HepG2 (cell line): Measurements from ENCODE around the gene KDR. TPM values are rescaled to one million over a fixed set of nuclear protein-coding genes. Genes with fewer than 3 reads are reported as not detected.

ENCODE experiments used
- ATAC-seq: fragments of 200-7000 bp; cut with Tn5 transposase; 3 replicates; pipeline ENCODE4 v1.9.1; 2020; ENCODE audit warnings: mild to moderate bottlenecking, moderate library complexity
- BruUV-seq: library from RNA; stranded (reverse); fragments of 400-500 nt; replicated peaks from 2 replicates; lab custom pipeline; 2021; lab: Mats Ljungman, UMichigan
- CTCF ChIA-PET: fragments of 300-600 bp; formaldehyde crosslinking; extraction: SDS; loops from one replicate; lab custom pipeline; 2021; ENCODE audit warnings: low total read pairs, inconsistent platforms, low intra/inter-chr PET ratio; lab: Yijun Ruan, JAX
- POLR2A ChIA-PET: fragments of 350-600 bp; sonication (Branson Sonifier 250); formaldehyde crosslinking; loops from one replicate; lab custom pipeline; 2020; ENCODE audit warnings: antibody characterized with exemption, inconsistent platforms; lab: Yijun Ruan, JAX
- DNase-seq: peaks from one replicate; pipeline ENCODE4 v3.0.0-alpha.2; 2015; ENCODE audit warnings: low spot score
- FAIRE-seq: peaks from 3 replicates; lab custom pipeline; 2011; peaks lifted over from hg19 to GRCh38; lab: Jason Lieb, UNC
- H2AFZ ChIP-seq: one replicate; pipeline ENCODE4 v1.6.1; 2011; ENCODE audit warnings: low read length, inconsistent platforms
- H3K27ac ChIP-seq: fragments of 300-600 bp; 3 replicates; pipeline ENCODE4 v1.8.0; 2011; ENCODE audit warnings: mixed run types, mild to moderate bottlenecking, mixed read lengths, low read length, inconsistent platforms; ENCODE audit not compliant: insufficient read depth; ENCODE audit errors: extremely low read length
- H3K27me3 ChIP-seq, 2 experiments: fragments of 200-600 bp in 1 of 2; 2 replicates in 1 of 2; 3 replicates in 1 of 2; pipeline versions ENCODE4 v1.6.0 to v1.8.0; 2011; ENCODE audit warnings: low read length in 2 of 2, mild to moderate bottlenecking in 2 of 2, moderate library complexity in 2 of 2, inconsistent platforms in 1 of 2; ENCODE audit not compliant: insufficient read depth in 2 of 2, control insufficient read depth in 1 of 2
- H3K36me3 ChIP-seq, 2 experiments: fragments of 200-600 bp in 1 of 2; replicated peaks in 1 of 2; 2 replicates in 1 of 2; 3 replicates in 1 of 2; pipeline versions ENCODE4 v1.5.1 to v1.8.0; 2011; ENCODE audit warnings: low read length in 2 of 2, inconsistent platforms in 1 of 2; ENCODE audit not compliant: insufficient read depth in 2 of 2, control insufficient read depth in 1 of 2
- H3K4me1 ChIP-seq: 2 replicates; pipeline ENCODE4 v1.5.1; 2012; ENCODE audit warnings: low read length, inconsistent platforms; ENCODE audit not compliant: insufficient read depth
- H3K4me2 ChIP-seq: 2 replicates; pipeline ENCODE4 v1.6.0; 2011; ENCODE audit warnings: low read depth, low read length, inconsistent platforms
- H3K4me3 ChIP-seq, 3 experiments: fragments of 200-600 bp in 1 of 3; sonication (generic), shearing (Covaris generic) in 1 of 3; replicated peaks in 1 of 3; 2 replicates each; pipeline ENCODE4 v1.5.1; 2011 to 2016; ENCODE audit warnings: low read length in 3 of 3, inconsistent platforms in 2 of 3, low read depth in 2 of 3, mild to moderate bottlenecking in 2 of 3, control low read depth in 1 of 3, mixed read lengths in 1 of 3; ENCODE audit not compliant: insufficient read depth in 1 of 3
- H3K79me2 ChIP-seq: one replicate; pipeline ENCODE4 v1.6.1; 2011; ENCODE audit warnings: low read length, inconsistent platforms; ENCODE audit not compliant: insufficient read depth
- H3K9ac ChIP-seq: 2 replicates; pipeline ENCODE4 v1.6.0; 2011; ENCODE audit warnings: mild to moderate bottlenecking, low read depth, low read length, inconsistent platforms; ENCODE audit not compliant: insufficient read depth
- H3K9me3 ChIP-seq: 2 replicates; pipeline ENCODE4 v1.5.1; 2012; ENCODE audit warnings: mild to moderate bottlenecking, low read length
- H4K20me1 ChIP-seq: 2 replicates; pipeline ENCODE4 v1.6.0; 2011; ENCODE audit warnings: inconsistent platforms, mild to moderate bottlenecking, low read length, moderate library complexity; ENCODE audit not compliant: insufficient read depth
- AGO1 ChIP-seq: fragments of 200-400 bp; formaldehyde crosslinking; IDR thresholded peaks from 2 replicates; pipeline ENCODE4 v1.6.1; 2017; ENCODE audit warnings: mild to moderate bottlenecking, low read depth, low read length, moderate library complexity; ENCODE audit not compliant: poor library complexity, severe bottlenecking
- CCAR2 ChIP-seq: fragments of 200-400 bp; formaldehyde crosslinking; optimal IDR thresholded peaks from 2 replicates; pipeline ENCODE3; 2018; ENCODE audit warnings: low read depth, mild to moderate bottlenecking, low read length, moderate library complexity
- DMAP1 ChIP-seq: IDR thresholded peaks from 2 replicates; pipeline ENCODE4 v1.6.1; 2016
- ETV6 ChIP-seq: sonication (generic); formaldehyde crosslinking; conservative IDR thresholded peaks from 2 replicates; pipeline ENCODE4 v1.4.0; 2020; ENCODE audit warnings: missing genetic modification reagents
- FOXO1 ChIP-seq: sonication (generic); formaldehyde crosslinking; IDR thresholded peaks from 2 replicates; pipeline ENCODE4 v1.4.0; 2020; ENCODE audit warnings: missing genetic modification reagents
- GTF3A ChIP-seq: sonication (generic); formaldehyde crosslinking; conservative IDR thresholded peaks from 2 replicates; pipeline ENCODE4 v1.4.0; 2020; ENCODE audit warnings: mild to moderate bottlenecking, missing genetic modification reagents
- IRX3 ChIP-seq: sonication (generic); formaldehyde crosslinking; IDR thresholded peaks from 2 replicates; pipeline ENCODE4 v1.8.1; 2023; ENCODE audit warnings: mild to moderate bottlenecking, low read depth, missing genetic modification reagents, borderline replicate concordance
- MNT ChIP-seq: fragments of 450-650 bp; IDR thresholded peaks from 2 replicates; pipeline ENCODE4 v1.6.1; 2016
- REXO4 ChIP-seq: sonication (generic); formaldehyde crosslinking; IDR thresholded peaks from 2 replicates; pipeline ENCODE4 v1.8.0; 2022; ENCODE audit warnings: missing genetic modification reagents, mild to moderate bottlenecking, borderline replicate concordance
- RXRB ChIP-seq: IDR thresholded peaks from 2 replicates; pipeline ENCODE4 v1.6.1; 2016; ENCODE audit warnings: borderline replicate concordance, missing genetic modification reagents, missing compliant biosample characterization
- SIN3B ChIP-seq: fragments of 150-350 bp; IDR thresholded peaks from 2 replicates; pipeline ENCODE4 v1.6.1; 2014; ENCODE audit warnings: low read length
- SP5 ChIP-seq: IDR thresholded peaks from 2 replicates; pipeline ENCODE4 v1.6.1; 2016; ENCODE audit warnings: low read depth, borderline replicate concordance
- TAF15 ChIP-seq: fragments of 200-400 bp; formaldehyde crosslinking; IDR thresholded peaks from one replicate; pipeline ENCODE4 v1.6.1; 2018; ENCODE audit warnings: mild to moderate bottlenecking, low read depth, low read length; ENCODE audit not compliant: poor library complexity, severe bottlenecking
- U2AF1 ChIP-seq: fragments of 200-400 bp; formaldehyde crosslinking; optimal IDR thresholded peaks from 2 replicates; pipeline ENCODE3; 2017; ENCODE audit warnings: mild to moderate bottlenecking, low read depth, low read length
- ZNF274 ChIP-seq: sonication (generic); formaldehyde crosslinking; IDR thresholded peaks from 2 replicates; pipeline ENCODE4 v1.5.1; 2020; ENCODE audit warnings: mild to moderate bottlenecking, missing genetic modification reagents
- ZNF616 ChIP-seq: sonication (generic); formaldehyde crosslinking; IDR thresholded peaks from 2 replicates; pipeline ENCODE4 v1.5.0; 2020; ENCODE audit warnings: low read depth, mild to moderate bottlenecking, missing genetic modification reagents
- ZSCAN25 ChIP-seq: sonication (generic); formaldehyde crosslinking; IDR thresholded peaks from 2 replicates; pipeline ENCODE4 v1.8.0; 2022; ENCODE audit warnings: mild to moderate bottlenecking, missing genetic modification reagents
- ZSCAN31 ChIP-seq: sonication (generic); formaldehyde crosslinking; IDR thresholded peaks from 2 replicates; pipeline ENCODE4 v1.5.0; 2020; ENCODE audit warnings: low read depth, mild to moderate bottlenecking, missing genetic modification reagents
- WGBS: methylation state at CpG from one replicate; pipeline ENCODE4 v1.1.6; 2017; ENCODE audit warnings: low lambda C conversion rate; 5-methylcytosine and 5-hydroxymethylcytosine counted together
- in situ Hi-C: cut with HindIII; loops from 2 replicates; pipeline ENCODE4 v1.10.0; 2017; ENCODE audit warnings: low pct_unique_long_range_greater_than_20kb; ENCODE audit not compliant: extremely low pct_ligation_motif_present
- intact Hi-C: fragments of 100-400 bp; cut with micrococcal nuclease; formaldehyde crosslinking; loops from one replicate; pipeline ENCODE4 v1.10.0; 2022; ENCODE audit not compliant: unreplicated experiment
- polyA plus RNA-seq, 8 experiments: library from polyadenylated mRNA; depleted of rRNA in 3 of 8; stranded (reverse) in 7 of 8; unstranded in 1 of 8; fragments of >200 nt; fragmentation: Illumina TruSeq in 4 of 8; extraction: Trizol in 4 of 8; gene quantifications; 2 replicates each; pipeline versions ENCODE4 v1.2.1 to v1.2.3, GENCODE V29; 2011 to 2016; ENCODE audit warnings: low read depth in 4 of 8, missing spikeins in 1 of 8, mixed read lengths in 1 of 8; ENCODE audit not compliant: insufficient read depth in 1 of 8
- total RNA-seq, 5 experiments: library from RNA; depleted of rRNA; stranded (reverse); fragments of >200 nt; fragmentation: Illumina TruSeq; extraction: Trizol; gene quantifications; 2 replicates each; pipeline ENCODE4 v1.2.3, GENCODE V29; 2016; ENCODE audit warnings: low read depth in 1 of 5
- TF ChIP-seq, protein P1 (sequence below): sonication (generic); formaldehyde crosslinking; IDR thresholded peaks from 2 replicates; pipeline ENCODE4 v1.5.1; 2020; ENCODE audit warnings: missing genetic modification reagents, mild to moderate bottlenecking, borderline replicate concordance

The KDR gene
- total and polyA plus RNA-seq, 2 of the 13 experiments (the other 11 are each of a cell fraction or from before 2014, with no cell fraction given): not detected

- in situ Hi-C loops: no loop called here
- no peaks in the 10 kb centered on the region for H4K20me1 ChIP-seq
- H3K9ac ChIP-seq: no peak overlapping the region
- ChIA-PET CTCF (no interaction called here), POLR2A (no interaction called here)
- DNase-seq (no peak), FAIRE-seq (no peak), ATAC-seq (no peak)
- intact Hi-C loops: no loop called here
- H3K27me3 ChIP-seq: peaks cover 0 to 15% of the 10 kb centered on the region in 2 experiments; a peak in 3 of 5 replicates
- BruUV-seq: no TSS peak
- no peak overlapping the region for H3K4me3 ChIP-seq
- no peak overlapping the region for H3K27ac ChIP-seq
- TF ChIP-seq DMAP1: no peak
- TF ChIP-seq AGO1: no peak
- TF ChIP-seq ZSCAN31 (CRISPR knock-in tag): no peak
- TF ChIP-seq ZSCAN25 (CRISPR knock-in tag): no peak
- TF ChIP-seq, protein P1, sequence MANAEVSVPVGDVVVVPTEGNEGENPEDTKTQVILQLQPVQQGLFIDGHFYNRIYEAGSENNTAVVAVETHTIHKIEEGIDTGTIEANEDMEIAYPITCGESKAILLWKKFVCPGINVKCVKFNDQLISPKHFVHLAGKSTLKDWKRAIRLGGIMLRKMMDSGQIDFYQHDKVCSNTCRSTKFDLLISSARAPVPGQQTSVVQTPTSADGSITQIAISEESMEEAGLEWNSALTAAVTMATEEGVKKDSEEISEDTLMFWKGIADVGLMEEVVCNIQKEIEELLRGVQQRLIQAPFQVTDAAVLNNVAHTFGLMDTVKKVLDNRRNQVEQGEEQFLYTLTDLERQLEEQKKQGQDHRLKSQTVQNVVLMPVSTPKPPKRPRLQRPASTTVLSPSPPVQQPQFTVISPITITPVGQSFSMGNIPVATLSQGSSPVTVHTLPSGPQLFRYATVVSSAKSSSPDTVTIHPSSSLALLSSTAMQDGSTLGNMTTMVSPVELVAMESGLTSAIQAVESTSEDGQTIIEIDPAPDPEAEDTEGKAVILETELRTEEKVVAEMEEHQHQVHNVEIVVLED: no peak
- TF ChIP-seq ZNF274: no peak
- no peak for TF ChIP-seq SIN3B
- TF ChIP-seq U2AF1: no peak
- TF ChIP-seq SP5 (CRISPR knock-in tag): no peak
- TF ChIP-seq GTF3A (CRISPR knock-in tag): no peak
- TF ChIP-seq RXRB (CRISPR knock-in tag): no peak
- TF ChIP-seq REXO4 (CRISPR knock-in tag): no peak
- no peak for TF ChIP-seq ZNF616 (CRISPR knock-in tag)
- TF ChIP-seq CCAR2: no peak
- no peak for TF ChIP-seq MNT
- TF ChIP-seq TAF15: no peak
- no peak for TF ChIP-seq ETV6 (CRISPR knock-in tag)
- TF ChIP-seq FOXO1: no peak
- TF ChIP-seq IRX3 (CRISPR knock-in tag): no peak
- no peak overlapping the region for H3K4me2 ChIP-seq
- H3K4me1 ChIP-seq: no peaks in the 10 kb centered on the region
- no peak overlapping the region for H2AFZ ChIP-seq
- H3K36me3 ChIP-seq: no peaks in the 10 kb centered on the region
- WGBS: 11% methylated on average over 2 of the region's 4 CpGs
- H3K79me2 ChIP-seq: no peaks in the 10 kb centered on the region
- H3K9me3 ChIP-seq: no peaks in the 10 kb centered on the region
Observed at GRCh38 chr4:55083735-55084134, 41.7 kb downstream of the KDR start.
